ENCODE data around the gene KHDRBS2.

GRCh38 chr6:62284725-62285124 lies 1.3 kb downstream of the KHDRBS2 start:
- TF ChIP-seq CTCF (IDR thresholded peaks at IDR 0.05) (no peak), POLR2AphosphoS5 (IDR thresholded peaks at IDR 0.05) (no peak)
